BJ (cell line): ENCODE measurements around the gene IKBIP. TPM values are rescaled to one million over a fixed set of nuclear protein-coding genes. Genes with fewer than 3 reads are reported as not detected.

Experiments
- CTCF ChIA-PET: fragments of 350-600 bp; formaldehyde crosslinking; extraction: SDS; loops from one replicate; lab custom pipeline; 2021; ENCODE audit warnings: antibody characterized with exemption, inconsistent platforms; lab: Yijun Ruan, JAX
- POLR2A ChIA-PET: fragments of 300-600 bp; sonication (Branson Sonifier 250); formaldehyde crosslinking; extraction: SDS; loops from one replicate; lab custom pipeline; 2021; ENCODE audit warnings: antibody characterized with exemption; lab: Charles Lee
- DNase-seq: peaks from one replicate; pipeline ENCODE4 v3.0.0-alpha.2; 2011; ENCODE audit warnings: low read depth
- H3K27me3 ChIP-seq: 2 replicates; pipeline ENCODE4 v1.6.0; 2011; ENCODE audit warnings: low read length; ENCODE audit not compliant: control insufficient read depth, insufficient read depth
- H3K36me3 ChIP-seq: 2 replicates; pipeline ENCODE4 v1.5.1; 2011; ENCODE audit warnings: low read length; ENCODE audit not compliant: control insufficient read depth, insufficient read depth
- H3K4me3 ChIP-seq: 2 replicates; pipeline ENCODE4 v1.5.1; 2011; ENCODE audit warnings: low read depth, mild to moderate bottlenecking, control low read depth, low read length
- CTCF ChIP-seq: IDR thresholded peaks from 2 replicates; pipeline ENCODE4 v1.5.1; 2011; ENCODE audit warnings: low read depth, mild to moderate bottlenecking, control low read depth, inconsistent platforms, low read length, moderate library complexity; ENCODE audit not compliant: insufficient read depth
- polyA plus RNA-seq: library from polyadenylated mRNA; depleted of rRNA; stranded (reverse); fragments of >200 nt; gene quantifications from 2 replicates; pipeline ENCODE4 v1.2.3, GENCODE V29; 2011

IKBIP gene
- polyA plus RNA-seq, 1 experiment: 30.2 TPM

DNA sequence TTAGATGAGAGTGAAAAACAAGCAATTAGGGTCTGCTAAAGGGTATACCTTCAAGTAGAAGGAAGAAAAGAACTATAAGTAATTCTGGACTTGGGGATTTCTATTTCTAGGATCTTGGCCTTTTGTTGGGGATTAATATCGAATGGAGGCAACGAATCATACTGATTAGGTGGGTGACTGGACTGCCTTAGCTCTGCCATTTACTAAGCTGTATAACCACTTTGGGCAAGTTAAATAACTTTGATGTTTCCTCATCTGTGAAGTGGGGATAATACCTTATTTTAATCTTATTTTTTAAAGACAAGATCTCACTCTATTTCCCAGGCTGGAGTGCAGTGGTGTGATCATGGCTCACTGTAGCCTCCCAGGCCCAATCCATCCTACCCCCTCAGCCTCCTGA, 6.6 kb downstream of the IKBIP start:
- no peak overlapping the region for H3K4me3 ChIP-seq
- no peaks in the 10 kb centered on the region for H3K36me3 ChIP-seq
- CTCF ChIA-PET: interaction anchor here (1.3 kb wide), 1 partner anchor 71 kb away, joined by 3 read pairs; no protein-coding TSS in a partner anchor
- TF ChIP-seq CTCF: no peak
- no peaks in the 10 kb centered on the region for H3K27me3 ChIP-seq
- POLR2A ChIA-PET: no interaction called here
- no peak for DNase-seq

DNA sequence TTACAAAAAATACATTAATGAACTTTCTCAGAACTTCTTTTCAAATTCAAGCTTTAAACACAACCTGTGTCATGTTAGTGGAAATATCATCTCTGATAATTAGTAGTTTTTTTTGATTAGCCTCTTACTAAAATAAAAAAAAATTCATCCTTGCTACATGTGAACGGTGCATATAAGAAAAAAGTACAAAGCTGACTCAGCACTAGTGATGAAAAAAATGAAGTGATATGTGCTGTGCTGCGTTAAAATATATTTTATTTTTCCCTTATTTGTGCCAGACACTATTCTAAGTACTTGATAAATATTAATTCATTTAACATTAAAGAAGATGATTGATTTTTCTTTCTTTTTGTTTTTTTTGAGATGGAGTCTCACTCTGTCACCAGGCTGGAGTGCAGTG, 7.5 kb downstream of the IKBIP start:
- ChIA-PET POLR2A (interaction anchor here (0.6 kb wide), 1 partner anchor 43 kb away, joined by 3 read pairs; no protein-coding TSS in a partner anchor), CTCF (interaction anchor here (1.3 kb wide), 1 partner anchor 70 kb away, joined by 3 read pairs; no protein-coding TSS in a partner anchor)
- DNase-seq: no peak
- no peak for TF ChIP-seq CTCF
- no peaks in the 10 kb centered on the region for H3K27me3 ChIP-seq
- H3K4me3 ChIP-seq: no peak overlapping the region
- H3K36me3 ChIP-seq: peaks cover 2% of the 10 kb centered on the region; the same call in 1 of the 2 replicates

DNA sequence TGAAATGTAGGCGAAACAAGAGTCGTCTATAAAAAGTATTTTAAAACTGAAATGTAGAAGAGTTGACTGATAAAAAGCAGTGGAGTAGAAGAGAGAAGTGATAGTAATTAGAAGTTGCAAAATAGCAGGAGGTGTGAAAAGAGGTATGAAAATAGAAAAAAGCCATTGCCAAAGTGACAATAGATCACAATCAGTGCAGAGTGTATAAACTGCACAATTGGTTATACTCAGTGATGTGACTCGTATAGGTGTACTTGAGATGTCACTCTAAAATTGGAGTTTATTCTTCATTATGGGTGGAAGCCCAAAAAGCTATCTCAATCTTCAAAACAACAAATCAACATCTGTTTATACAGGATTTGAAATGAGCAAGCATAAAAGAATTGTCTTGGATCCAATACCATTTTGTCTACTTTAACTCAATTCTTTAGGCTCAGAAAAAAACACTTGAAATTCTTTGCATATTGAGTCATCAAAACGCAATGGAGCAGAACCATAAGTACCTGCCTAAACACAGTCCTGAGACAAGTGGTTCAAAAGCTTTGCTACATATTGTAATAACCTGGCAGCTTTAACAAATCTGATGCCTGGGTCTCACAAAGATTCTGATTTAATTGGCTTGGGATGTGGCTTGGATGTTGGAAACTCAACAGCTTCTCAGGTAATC, 8.8 kb downstream of the IKBIP start:
- H3K27me3 ChIP-seq: no peaks in the 10 kb centered on the region
- ChIA-PET POLR2A (interaction anchor here (1.1 kb wide), 1 partner anchor 9 kb away, joined by 3 read pairs; the partner anchor contains the start of genes APAF1 and IKBIP), CTCF (interaction anchor here (0.6 kb wide), 1 partner anchor 92 kb away, joined by 3 read pairs; no protein-coding TSS in a partner anchor)
- TF ChIP-seq CTCF: no peak
- peaks cover 2% of the 10 kb centered on the region; the same call in 1 of the 2 replicates for H3K36me3 ChIP-seq
- no peak for DNase-seq
- no peak overlapping the region for H3K4me3 ChIP-seq

GRCh38 chr12:98618952-98619351, 25.6 kb downstream of the IKBIP start:
- no peak overlapping the region for H3K4me3 ChIP-seq
- no peaks in the 10 kb centered on the region for H3K27me3 ChIP-seq
- no peak for DNase-seq
- no peak for TF ChIP-seq CTCF
- no peaks in the 10 kb centered on the region for H3K36me3 ChIP-seq
- POLR2A ChIA-PET: interaction anchor here (0.6 kb wide), 1 partner anchor 26 kb away, joined by 11 read pairs; no protein-coding TSS in a partner anchor
- CTCF ChIA-PET: no interaction called here

DNA sequence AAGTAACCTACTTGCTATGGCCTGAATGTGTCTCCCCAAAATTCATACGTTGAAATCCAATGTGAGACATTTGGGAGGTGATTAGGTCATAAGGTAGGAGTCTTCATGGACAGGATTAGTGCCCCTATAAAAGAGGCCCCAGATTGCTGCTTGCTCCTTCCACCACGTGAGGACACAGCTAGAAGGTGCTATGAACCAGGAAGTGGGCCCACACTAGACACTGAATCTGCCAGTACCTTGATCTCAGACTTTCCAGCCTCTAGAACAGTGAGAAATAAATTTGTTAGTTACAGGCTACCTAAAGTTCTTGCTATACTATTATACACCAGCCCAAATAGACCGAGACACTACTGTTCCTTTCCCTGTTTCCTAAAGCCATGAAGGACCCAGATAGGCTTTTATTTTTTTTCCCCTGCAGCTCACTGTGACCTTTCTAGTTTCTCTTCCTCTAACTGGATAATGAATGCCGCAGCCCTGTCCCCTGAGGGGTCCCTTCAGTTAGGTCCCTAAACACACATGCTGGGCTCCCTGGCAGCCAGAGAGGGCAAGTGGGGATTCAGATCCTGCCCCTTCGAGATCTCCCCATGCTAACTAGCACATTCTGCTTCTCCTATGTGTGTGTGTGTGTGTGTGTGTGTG, 31.8 kb downstream of the IKBIP start:
- ChIA-PET POLR2A (no interaction called here), CTCF (no interaction called here)
- Histone ChIP-seq H3K4me3 (no peak overlapping the region), H3K27me3 (no peaks in the 10 kb centered on the region), H3K36me3 (0 out of 2 replicates have a peak, but pooled peaks cover 1% of the 10 kb centered on the region)
- DNase-seq: no peak
- TF ChIP-seq CTCF: no peak
